Measurements from ENCODE around the gene STRADB. TPM values are rescaled to one million over a fixed set of nuclear protein-coding genes. Genes with fewer than 3 reads are reported as not detected.
A peak's percentile ranks its signal among the peaks of the same experiment; 100 is the strongest.
"Not testable (repeated sequence)": the region's sequence is repeated elsewhere in the genome, so short reads cannot be mapped to it uniquely, and the experiment has no call there.

The STRADB gene
- total RNA-seq, 1 experiment from 2014 or later, result 27.6 TPM

GRCh38 chr2:201470821-201471731 lies 19.5 kb downstream of the STRADB start:
- H3K27ac ChIP-seq, result no peak overlapping the region
- no peaks in the 10 kb centered on the region for H3K27me3 ChIP-seq
- peaks cover 15% of the 10 kb centered on the region for H3K4me1 ChIP-seq
- no peak for DNase-seq
- H3K4me3 ChIP-seq, result no peak overlapping the region
- no peaks in the 10 kb centered on the region for H3K9me3 ChIP-seq (replicated peaks)
- H3K36me3 ChIP-seq, result peaks cover 3% of the 10 kb centered on the region; the same call in 1 of the 2 replicates

- Histone ChIP-seq H3K4me1 (peaks cover 9% of the 10 kb centered on the region), H3K4me3 (no peak overlapping the region), H3K27me3 (no peaks in the 10 kb centered on the region), H3K9me3 (replicated peaks) (no peaks in the 10 kb centered on the region), H3K27ac (no peak overlapping the region), H3K36me3 (peaks cover 3% of the 10 kb centered on the region; the same call in 1 of the 2 replicates)
- DNase-seq, result no peak
Observed at GRCh38 chr2:201471732-201472393, 20.3 kb downstream of the STRADB start.

- Histone ChIP-seq H3K36me3 (peaks cover 3% of the 10 kb centered on the region; the same call in 1 of the 2 replicates), H3K4me1 (peaks cover 3% of the 10 kb centered on the region), H3K27me3 (no peaks in the 10 kb centered on the region), H3K4me3 (no peak overlapping the region), H3K27ac (no peak overlapping the region), H3K9me3 (replicated peaks) (no peaks in the 10 kb centered on the region)
- DNase-seq, result no peak
Observed at GRCh38 chr2:201472411-201472810, 20.9 kb downstream of the STRADB start.

- Histone ChIP-seq H3K4me3 (no peak overlapping the region), H3K36me3 (peaks cover 5% of the 10 kb centered on the region; the same call in 1 of the 2 replicates), H3K4me1 (peaks cover 9% of the 10 kb centered on the region), H3K27ac (no peak overlapping the region), H3K9me3 (replicated peaks) (no peaks in the 10 kb centered on the region), H3K27me3 (no peaks in the 10 kb centered on the region)
- DNase-seq, result no peak
Observed at GRCh38 chr2:201482543-201482942, 31.0 kb downstream of the STRADB start.

GRCh38 chr2:201483342-201483741 lies 31.8 kb downstream of the STRADB start:
- no peak overlapping the region for H3K27ac ChIP-seq
- H3K9me3 ChIP-seq (replicated peaks), result no peaks in the 10 kb centered on the region
- peaks cover 5% of the 10 kb centered on the region; the same call in 1 of the 2 replicates for H3K36me3 ChIP-seq
- H3K4me1 ChIP-seq, result peaks cover 9% of the 10 kb centered on the region
- no peak for DNase-seq
- no peaks in the 10 kb centered on the region for H3K27me3 ChIP-seq
- no peak overlapping the region for H3K4me3 ChIP-seq

- H3K27me3 ChIP-seq; H3K27ac ChIP-seq; H3K36me3 ChIP-seq; H3K4me3 ChIP-seq; H3K4me1 ChIP-seq; H3K9me3 ChIP-seq (replicated peaks): not testable (repeated sequence)
- DNase-seq, result peak in 1 of 2 experiments; percentile 41
Observed at GRCh38 chr2:201483758-201484157, 32.2 kb downstream of the STRADB start.

GRCh38 chr2:201484805-201485204 lies 33.3 kb downstream of the STRADB start:
- Histone ChIP-seq H3K27ac (peak overlapping the region; percentile 2; the same call in 1 of the 2 replicates), H3K4me3 (no peak overlapping the region), H3K9me3 (replicated peaks) (no peaks in the 10 kb centered on the region), H3K4me1 (peaks cover 9% of the 10 kb centered on the region), H3K27me3 (no peaks in the 10 kb centered on the region), H3K36me3 (peaks cover 5% of the 10 kb centered on the region; the same call in 1 of the 2 replicates)
- DNase-seq, result peak; percentile 14 to 63

GRCh38 chr2:201490291-201490690 lies 38.8 kb downstream of the STRADB start:
- H3K4me3 ChIP-seq, result no peak overlapping the region
- H3K27ac ChIP-seq, result no peak overlapping the region
- no peaks in the 10 kb centered on the region for H3K27me3 ChIP-seq
- DNase-seq, result no peak
- no peaks in the 10 kb centered on the region for H3K9me3 ChIP-seq (replicated peaks)
- H3K36me3 ChIP-seq, result no peaks in the 10 kb centered on the region
- H3K4me1 ChIP-seq, result peaks cover under 1% of the 10 kb centered on the region; the same call in 1 of the 2 replicates

GRCh38 chr2:201496785-201497184 lies 45.2 kb downstream of the STRADB start:
- Histone ChIP-seq H3K9me3 (replicated peaks) (no peaks in the 10 kb centered on the region), H3K4me3 (no peak overlapping the region), H3K27ac (no peak overlapping the region), H3K27me3 (no peaks in the 10 kb centered on the region), H3K4me1 (no peaks in the 10 kb centered on the region), H3K36me3 (no peaks in the 10 kb centered on the region)
- DNase-seq, result no peak

GRCh38 chr2:201500534-201500933 lies 49.0 kb downstream of the STRADB start:
- no peaks in the 10 kb centered on the region for H3K4me1 ChIP-seq

GRCh38 chr2:201502713-201503112 lies 51.2 kb downstream of the STRADB start:
- Histone ChIP-seq H3K36me3 (no peaks in the 10 kb centered on the region), H3K4me3 (no peak overlapping the region), H3K27me3 (no peaks in the 10 kb centered on the region), H3K9me3 (replicated peaks) (no peaks in the 10 kb centered on the region), H3K27ac (no peak overlapping the region), H3K4me1 (no peaks in the 10 kb centered on the region)
- no peak for DNase-seq

More at GRCh38 chr2:201500534-201500933, 49.0 kb downstream of the STRADB start:
- H3K4me3 ChIP-seq, result no peak overlapping the region
- H3K27me3 ChIP-seq, result no peaks in the 10 kb centered on the region
- H3K36me3 ChIP-seq, result no peaks in the 10 kb centered on the region
- H3K27ac ChIP-seq, result no peak overlapping the region
- DNase-seq, result no peak
- H3K9me3 ChIP-seq (replicated peaks), result no peaks in the 10 kb centered on the region

GRCh38 chr2:201507725-201508124 lies 56.2 kb downstream of the STRADB start:
- no peaks in the 10 kb centered on the region for H3K27me3 ChIP-seq
- H3K4me3 ChIP-seq, result no peak overlapping the region
- H3K36me3 ChIP-seq, result no peaks in the 10 kb centered on the region
- no peaks in the 10 kb centered on the region for H3K9me3 ChIP-seq (replicated peaks)
- no peaks in the 10 kb centered on the region for H3K4me1 ChIP-seq
- H3K27ac ChIP-seq, result no peak overlapping the region
- no peak for DNase-seq

- Histone ChIP-seq H3K27ac (no peak overlapping the region), H3K4me1 (no peaks in the 10 kb centered on the region), H3K27me3 (no peaks in the 10 kb centered on the region), H3K9me3 (replicated peaks) (no peaks in the 10 kb centered on the region), H3K4me3 (no peak overlapping the region), H3K36me3 (no peaks in the 10 kb centered on the region)
- no peak for DNase-seq
Observed at GRCh38 chr2:201513271-201513670, 61.7 kb downstream of the STRADB start.

- no peaks in the 10 kb centered on the region; the same call in 1 of the 2 replicates for H3K4me1 ChIP-seq
- H3K27me3 ChIP-seq, result no peaks in the 10 kb centered on the region
- no peak overlapping the region for H3K4me3 ChIP-seq
- no peak overlapping the region for H3K27ac ChIP-seq
- no peaks in the 10 kb centered on the region for H3K9me3 ChIP-seq (replicated peaks)
- DNase-seq, result no peak
- no peaks in the 10 kb centered on the region for H3K36me3 ChIP-seq
Observed at GRCh38 chr2:201515573-201516246, 64.2 kb downstream of the STRADB start.

GRCh38 chr2:201517094-201517493 lies 65.6 kb downstream of the STRADB start:
- Histone ChIP-seq H3K36me3 (no peaks in the 10 kb centered on the region), H3K4me1 (no peaks in the 10 kb centered on the region; the same call in 1 of the 2 replicates), H3K27ac (no peak overlapping the region), H3K27me3 (no peaks in the 10 kb centered on the region), H3K4me3 (no peak overlapping the region), H3K9me3 (replicated peaks) (no peaks in the 10 kb centered on the region)
- DNase-seq, result peak in 1 of 2 experiments; percentile 2

Data from SJCRH30 (cell line).